Duodenal mucosa (tissue), 2 donors: ENCODE measurements around the gene ROPN1L.
A peak's percentile ranks its signal among the peaks of the same experiment; 100 is the strongest.
"Not testable (repeated sequence)": the region's sequence is repeated elsewhere in the genome, so short reads cannot be mapped to it uniquely, and the experiment has no call there.

Experiments used
- H3K27ac ChIP-seq: one replicate; pipeline ENCODE4 v1.7.0; 2013; ENCODE audit warnings: low read depth, low read length
- H3K27me3 ChIP-seq, 2 donors: one replicate each; pipeline ENCODE4 v1.7.0; 2013; ENCODE audit warnings: low read length in 2 of 2, control low read depth in 1 of 2; ENCODE audit not compliant: insufficient read depth in 2 of 2, control insufficient read depth in 1 of 2
- H3K36me3 ChIP-seq, 2 donors: one replicate each; pipeline ENCODE4 v1.7.0; 2013; ENCODE audit warnings: low read length in 2 of 2, control low read depth in 1 of 2; ENCODE audit not compliant: insufficient read depth in 2 of 2, control insufficient read depth in 1 of 2
- H3K4me1 ChIP-seq, 2 donors: one replicate each; pipeline ENCODE4 v1.7.0; 2013; ENCODE audit warnings: low read length in 2 of 2, control low read depth in 1 of 2; ENCODE audit not compliant: insufficient read depth in 2 of 2, control insufficient read depth in 1 of 2
- H3K4me3 ChIP-seq, 2 donors: one replicate each; pipeline ENCODE4 v1.7.0; 2013; ENCODE audit warnings: low read length in 2 of 2, low read depth in 1 of 2
- H3K9ac ChIP-seq, 2 donors: one replicate each; pipeline ENCODE4 v1.7.0; 2013; ENCODE audit warnings: low read length in 2 of 2, low read depth in 1 of 2
- H3K9me3 ChIP-seq, 2 donors: one replicate each; pipeline ENCODE4 v1.7.0; 2013; ENCODE audit warnings: low read length in 2 of 2, control low read depth in 1 of 2; ENCODE audit not compliant: control insufficient read depth in 1 of 2

The ROPN1L gene

DNA sequence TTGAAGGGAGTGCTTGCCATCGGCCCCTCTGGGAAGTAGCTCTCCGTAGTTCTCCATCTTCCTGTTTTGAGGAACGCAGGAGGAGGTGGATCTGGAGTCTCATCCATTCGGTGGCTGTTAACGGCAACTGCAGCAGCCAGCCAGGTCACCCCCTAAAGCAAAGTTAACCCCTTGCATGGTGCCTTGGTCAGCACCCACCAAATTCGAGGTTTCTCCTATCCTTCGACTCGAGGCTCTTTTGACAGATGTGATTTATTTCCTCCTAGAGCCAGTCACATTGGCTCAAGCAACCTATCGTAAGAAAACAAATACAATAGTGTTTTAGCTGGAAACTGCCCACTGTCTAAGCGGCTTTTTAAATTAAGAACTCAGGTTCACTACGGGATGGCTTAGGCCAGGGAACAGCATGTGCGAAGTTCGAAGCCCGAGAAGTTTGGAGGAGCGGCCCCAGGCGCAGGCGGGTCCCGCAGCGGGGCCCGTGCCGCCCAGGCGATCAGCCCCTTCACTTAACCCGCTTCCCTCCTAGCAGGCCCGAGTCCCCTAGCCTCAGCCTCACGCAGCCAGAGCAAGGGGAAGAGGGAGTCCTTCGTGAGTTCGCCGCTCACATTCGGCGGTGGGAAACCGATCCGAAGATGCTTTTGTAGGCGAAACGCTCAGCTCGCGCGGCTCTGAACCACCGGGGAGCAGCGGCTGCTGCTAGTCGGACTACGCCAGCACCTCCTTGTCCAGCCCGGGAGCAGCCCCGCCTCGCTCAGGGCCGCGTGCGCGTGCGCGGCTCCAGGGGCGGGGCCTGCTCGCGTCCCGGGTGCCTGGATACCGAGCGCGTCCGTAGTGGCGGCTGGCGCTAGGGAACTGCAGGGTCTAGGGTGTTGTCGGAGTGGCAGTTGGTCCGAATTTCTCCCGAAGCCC is at the start of gene ROPN1L:
Gene ROPN1L (plus strand): TSS at position 797 of the 909 bp plus-strand sequence. CDS start 289 bp downstream, outside the sequence.
- Histone ChIP-seq H3K4me1 (peaks cover 13 to 21% of the 10 kb centered on the region in 2 donors), H3K9ac (peak within 1 kb of the TSS; percentile 62 to 81), H3K9me3 (no peaks in the 10 kb centered on the region), H3K27me3 (peaks cover 4 to 10% of the 10 kb centered on the region in 2 donors), H3K27ac (no peak within 1 kb of the TSS), H3K4me3 (peak within 1 kb of the TSS; percentile 70 to 90), H3K36me3 (peaks cover 0 to 15% of the 10 kb centered on the region in 2 donors)

DNA sequence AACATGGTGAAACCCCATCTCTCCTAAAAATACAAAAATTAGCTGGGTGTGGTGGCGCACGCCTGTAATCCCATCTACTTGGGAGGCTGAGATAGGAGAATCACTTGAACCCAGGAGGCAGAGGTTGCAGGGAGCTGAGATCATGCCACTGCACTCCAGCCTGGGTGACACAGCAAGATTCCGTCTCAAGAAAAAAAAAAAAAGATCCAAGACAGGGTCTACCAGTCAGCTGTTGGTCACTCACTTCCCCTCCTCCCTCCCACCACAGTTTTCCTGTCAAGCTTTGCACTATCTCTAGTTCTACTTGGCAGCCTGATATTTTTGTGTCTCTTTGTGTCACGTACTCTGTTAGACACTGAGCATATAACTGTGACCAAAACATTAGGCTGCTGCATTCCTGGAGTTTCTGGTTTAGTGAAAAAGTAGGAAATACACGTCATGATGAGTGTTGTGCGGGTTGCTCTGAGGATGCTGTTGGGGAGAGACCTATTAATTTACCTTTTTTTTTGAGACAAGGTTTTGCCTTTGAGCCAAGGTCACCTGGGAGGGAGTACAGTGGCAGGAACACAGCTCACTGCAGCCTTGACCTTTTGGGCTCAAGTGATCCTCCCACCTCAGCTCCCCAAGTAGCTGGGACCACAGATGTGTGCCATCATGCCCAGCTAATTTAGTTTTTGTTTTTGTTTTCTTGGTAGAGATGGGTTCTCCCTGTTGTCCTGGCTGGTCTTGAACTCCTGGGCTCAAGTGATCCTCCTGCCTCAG is 48.9 kb upstream of the ROPN1L start:
- H3K27me3 ChIP-seq, H3K9me3 ChIP-seq, H3K9ac ChIP-seq, H3K4me3 ChIP-seq, H3K4me1 ChIP-seq, H3K27ac ChIP-seq: not testable (repeated sequence)
- peaks cover 48 to 62% of the 10 kb centered on the region in 2 donors for H3K36me3 ChIP-seq

DNA sequence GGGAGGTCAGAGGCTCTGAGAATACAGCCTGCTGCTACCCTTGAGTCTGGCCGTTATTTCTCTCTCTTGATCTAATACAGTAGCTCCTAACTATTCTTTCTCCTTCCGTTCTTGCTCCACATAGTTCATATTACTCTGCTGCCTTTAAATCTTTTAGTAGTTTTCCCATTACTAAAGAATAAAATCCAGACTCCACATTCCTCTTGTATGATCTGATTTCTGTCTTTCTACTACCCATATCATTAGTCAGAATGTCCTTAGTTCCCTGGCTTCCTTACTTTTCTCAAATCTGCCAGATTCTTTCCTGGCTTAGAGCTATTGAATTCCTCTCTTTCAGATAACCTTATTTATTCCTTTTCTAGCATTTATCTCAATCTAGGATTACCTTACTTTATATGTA is 48.2 kb upstream of the ROPN1L start:
- H3K4me3 ChIP-seq = no peak overlapping the region
- H3K27me3 ChIP-seq = no peaks in the 10 kb centered on the region
- H3K9ac ChIP-seq = no peak overlapping the region
- no peak overlapping the region for H3K27ac ChIP-seq
- no peaks in the 10 kb centered on the region for H3K9me3 ChIP-seq
- H3K4me1 ChIP-seq = no peaks in the 10 kb centered on the region
- H3K36me3 ChIP-seq = peaks cover 50 to 63% of the 10 kb centered on the region in 2 donors

DNA sequence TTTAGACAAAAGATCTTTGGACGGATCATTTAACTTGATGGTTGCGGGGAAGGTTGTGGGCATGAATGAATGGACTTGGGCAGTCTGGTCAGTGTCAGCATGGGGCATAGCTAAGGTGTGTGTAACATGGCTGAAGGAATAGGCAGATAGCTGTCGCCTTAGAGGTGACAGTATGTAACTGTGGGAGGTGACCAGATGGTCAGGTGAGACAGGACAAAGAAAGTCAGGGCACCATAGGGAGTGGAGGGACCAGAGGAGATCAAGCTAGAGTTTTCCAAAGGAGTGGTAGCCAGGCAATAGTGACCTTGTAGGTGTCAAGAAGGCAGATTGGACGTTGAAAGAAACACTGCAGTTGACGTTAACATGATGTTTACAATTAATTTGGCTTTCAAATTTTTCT is 45.1 kb upstream of the ROPN1L start:
- no peak overlapping the region for H3K9ac ChIP-seq
- H3K4me1 ChIP-seq = no peaks in the 10 kb centered on the region
- peaks cover 52 to 62% of the 10 kb centered on the region in 2 donors for H3K36me3 ChIP-seq
- H3K4me3 ChIP-seq = no peak overlapping the region
- H3K27ac ChIP-seq = no peak overlapping the region
- H3K27me3 ChIP-seq = no peaks in the 10 kb centered on the region
- no peaks in the 10 kb centered on the region for H3K9me3 ChIP-seq

DNA sequence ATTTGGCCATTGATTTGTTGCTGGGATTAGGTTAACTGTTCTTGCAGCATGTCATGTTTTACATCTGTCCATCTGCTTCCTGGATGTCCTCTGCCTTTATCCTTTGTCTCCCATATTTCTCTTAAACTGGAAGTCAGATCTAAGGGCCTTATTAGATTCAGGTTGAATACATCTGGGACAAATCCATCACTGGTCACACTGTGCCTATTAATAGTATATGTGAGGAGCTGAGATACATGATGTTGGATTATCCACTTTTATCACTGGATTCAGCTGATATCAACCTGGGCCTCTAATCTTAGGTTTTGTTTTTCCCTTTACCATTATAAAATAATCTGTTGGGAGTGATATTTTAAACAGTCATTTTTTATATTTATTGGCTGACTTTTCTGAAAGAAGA is 41.8 kb upstream of the ROPN1L start:
- Histone ChIP-seq H3K36me3 (peaks cover 46 to 69% of the 10 kb centered on the region in 2 donors), H3K4me1 (no peaks in the 10 kb centered on the region), H3K27ac (no peak overlapping the region), H3K4me3 (no peak overlapping the region), H3K9me3 (no peaks in the 10 kb centered on the region), H3K27me3 (no peaks in the 10 kb centered on the region), H3K9ac (no peak overlapping the region)

DNA sequence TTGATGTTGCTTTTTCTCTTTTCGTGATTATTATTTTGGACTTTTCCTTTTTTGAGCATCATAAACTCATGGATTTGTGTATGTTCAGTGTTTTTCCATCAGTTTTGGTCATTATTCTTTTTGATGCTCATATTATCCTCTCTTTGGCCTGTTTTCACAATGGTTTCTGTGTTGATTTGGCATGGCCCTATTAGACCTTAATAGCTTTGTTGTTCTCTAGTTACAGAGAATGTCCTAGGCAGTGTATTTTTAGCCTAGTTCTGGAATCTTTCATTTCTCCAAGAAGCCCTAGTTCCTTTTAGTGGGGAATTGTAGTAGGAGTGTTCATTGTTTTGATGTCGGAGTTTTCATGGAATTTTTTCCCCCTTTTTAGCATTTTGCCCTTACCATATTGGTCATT is 41.3 kb upstream of the ROPN1L start:
- H3K9me3 ChIP-seq = no peaks in the 10 kb centered on the region

DNA sequence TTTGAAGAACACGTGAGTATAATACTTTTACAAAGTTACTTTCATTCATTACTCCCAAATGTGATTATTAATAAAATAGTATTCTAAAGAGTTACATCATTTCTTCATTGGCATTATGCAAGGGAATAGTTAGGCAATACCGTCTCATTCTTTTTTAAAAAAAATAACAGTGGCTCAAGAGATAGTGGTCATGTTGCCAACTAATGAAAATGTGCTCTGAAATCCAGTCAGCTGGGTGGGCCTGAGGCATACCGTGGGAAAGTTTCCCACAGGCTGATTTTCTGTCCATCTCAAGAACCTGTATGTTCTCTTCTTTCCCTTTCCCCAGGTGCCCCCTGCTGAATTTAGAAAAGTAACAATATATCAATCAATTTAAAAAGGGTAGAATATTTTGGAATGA is 40.8 kb upstream of the ROPN1L start:
- Histone ChIP-seq H3K27me3 (no peaks in the 10 kb centered on the region), H3K4me3 (no peak overlapping the region), H3K36me3 (peaks cover 46 to 67% of the 10 kb centered on the region in 2 donors), H3K9ac (no peak overlapping the region), H3K9me3 (no peaks in the 10 kb centered on the region), H3K4me1 (no peaks in the 10 kb centered on the region), H3K27ac (no peak overlapping the region)

More for the DNA sequence above, 41.3 kb upstream of the ROPN1L start:
- peaks cover 49 to 67% of the 10 kb centered on the region in 2 donors for H3K36me3 ChIP-seq
- no peaks in the 10 kb centered on the region for H3K4me1 ChIP-seq
- H3K4me3 ChIP-seq = no peak overlapping the region
- no peak overlapping the region for H3K27ac ChIP-seq
- no peaks in the 10 kb centered on the region for H3K27me3 ChIP-seq
- H3K9ac ChIP-seq = no peak overlapping the region

DNA sequence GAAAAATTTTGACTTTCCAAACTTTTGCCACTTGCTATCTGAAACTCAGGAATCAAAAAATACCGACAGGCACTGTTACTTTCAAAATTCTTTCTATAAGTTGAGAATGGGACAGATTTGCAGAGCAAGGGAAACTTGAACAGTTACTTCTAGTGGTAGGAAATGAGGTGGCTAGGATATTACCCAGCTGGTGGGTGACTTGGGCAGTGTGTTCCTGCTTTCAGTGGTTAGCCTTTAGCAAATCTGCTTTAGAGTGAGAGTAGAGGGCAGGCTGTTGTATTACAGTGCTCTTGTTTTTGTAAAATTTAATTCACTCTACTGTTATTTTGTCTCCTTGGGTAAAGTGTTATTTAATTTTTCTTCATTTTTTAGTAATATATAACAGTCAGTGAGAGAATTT is 40.2 kb upstream of the ROPN1L start:
- no peak overlapping the region for H3K4me3 ChIP-seq
- peaks cover 45 to 67% of the 10 kb centered on the region in 2 donors for H3K36me3 ChIP-seq
- H3K27ac ChIP-seq = no peak overlapping the region
- no peaks in the 10 kb centered on the region for H3K4me1 ChIP-seq
- H3K27me3 ChIP-seq = no peaks in the 10 kb centered on the region
- H3K9ac ChIP-seq = no peak overlapping the region
- H3K9me3 ChIP-seq = no peaks in the 10 kb centered on the region

DNA sequence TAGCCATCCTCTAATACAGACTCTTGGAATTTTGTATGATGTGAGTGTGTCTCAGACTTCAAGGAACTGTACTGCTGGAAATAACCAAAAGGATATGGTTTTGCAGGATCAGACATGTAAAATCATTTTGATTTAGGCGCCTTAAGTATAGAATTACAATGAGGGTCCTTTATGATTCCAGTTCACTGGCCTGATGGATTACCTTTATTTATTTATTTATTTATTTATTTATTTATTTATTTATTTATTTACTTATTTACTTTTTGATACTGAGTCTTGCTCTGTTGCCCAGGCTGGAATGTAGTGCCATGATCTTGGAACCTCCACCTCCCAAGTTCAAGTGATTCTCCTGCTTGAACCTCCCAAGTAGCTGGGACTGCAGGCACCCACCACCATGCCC is 37.9 kb upstream of the ROPN1L start:
- no peaks in the 10 kb centered on the region for H3K9me3 ChIP-seq
- no peak overlapping the region for H3K9ac ChIP-seq
- peaks cover 42 to 76% of the 10 kb centered on the region in 2 donors for H3K36me3 ChIP-seq
- no peaks in the 10 kb centered on the region for H3K27me3 ChIP-seq
- no peak overlapping the region for H3K27ac ChIP-seq
- H3K4me3 ChIP-seq = no peak overlapping the region
- H3K4me1 ChIP-seq = no peaks in the 10 kb centered on the region

DNA sequence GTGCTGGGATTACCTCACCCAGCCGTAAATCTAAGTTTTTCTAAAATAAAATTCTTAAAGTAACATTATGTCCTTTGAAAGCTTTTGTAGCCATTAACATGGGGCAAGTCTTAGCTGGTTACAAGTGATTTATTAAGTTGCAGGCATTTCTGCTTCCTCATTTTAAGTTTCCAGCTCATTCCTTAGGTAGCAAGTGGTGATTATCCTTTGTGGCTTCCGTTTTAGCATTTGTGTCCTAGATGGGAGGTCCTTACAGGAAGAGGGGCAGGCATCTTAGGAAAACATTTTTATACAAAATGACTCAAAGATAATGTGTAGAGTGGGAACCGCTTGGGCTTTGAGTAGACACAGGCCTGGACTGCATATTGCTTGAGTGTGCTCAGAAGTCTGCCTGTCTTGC is 35.0 kb upstream of the ROPN1L start:
- Histone ChIP-seq H3K36me3 (peaks cover 52 to 89% of the 10 kb centered on the region in 2 donors), H3K4me1 (no peaks in the 10 kb centered on the region)

More for the DNA sequence above, 35.0 kb upstream of the ROPN1L start:
- Histone ChIP-seq H3K27me3 (no peaks in the 10 kb centered on the region), H3K9me3 (no peaks in the 10 kb centered on the region), H3K9ac (no peak overlapping the region), H3K4me3 (no peak overlapping the region), H3K27ac (no peak overlapping the region)
